Tibial nerve (tissue), 4 donors: ENCODE measurements around the gene GK2.

ENCODE experiments used
- EP300 ChIP-seq, 2 donors: sonication (generic); formaldehyde crosslinking; IDR thresholded peaks; one replicate each; pipeline ENCODE4 v1.6.1; 2017; ENCODE audit warnings: antibody characterized with exemption in 2 of 2, mild to moderate bottlenecking in 1 of 2
- POLR2A ChIP-seq, 2 donors: fragments of 450-650 bp; IDR thresholded peaks; one replicate each; pipeline ENCODE4 v1.6.1; 2017; ENCODE audit warnings: antibody characterized with exemption in 2 of 2, mild to moderate bottlenecking in 2 of 2, moderate library complexity in 2 of 2
- TF ChIP-seq, protein P1 (sequence below), 5 experiments: fragments of 200-600 bp in 3 of 5; fragments of 450-650 bp in 2 of 5; sonication (generic) in 3 of 5; IDR thresholded peaks; one replicate each; pipeline ENCODE4 v1.5.1; 2016 to 2019; ENCODE audit warnings: antibody characterized with exemption in 5 of 5, mild to moderate bottlenecking in 3 of 5, moderate library complexity in 2 of 5

DNA sequence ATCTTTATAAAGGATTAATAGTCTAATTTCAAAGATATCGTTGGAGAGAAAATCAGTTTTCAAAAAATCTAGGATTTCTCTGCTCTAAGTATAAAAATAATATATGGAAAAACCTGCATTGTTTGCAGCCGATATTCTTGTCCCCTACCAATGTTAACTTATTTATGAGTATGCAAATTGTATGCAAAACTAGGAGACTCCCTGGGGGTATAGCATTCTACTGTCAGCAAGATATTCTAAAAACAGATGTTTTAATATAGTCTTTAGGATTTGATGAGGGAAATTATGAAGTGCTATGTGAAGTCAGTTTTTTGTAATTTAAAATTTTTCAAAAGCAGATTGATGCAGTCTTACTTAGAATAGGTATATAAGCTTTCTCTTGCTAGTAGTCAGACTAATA is 40.9 kb downstream of the GK2 start:
- TF ChIP-seq POLR2A (IDR thresholded peaks at IDR 0.05) (no peak), EP300 (IDR thresholded peaks at IDR 0.05) (no peak)
- TF ChIP-seq, protein P1, sequence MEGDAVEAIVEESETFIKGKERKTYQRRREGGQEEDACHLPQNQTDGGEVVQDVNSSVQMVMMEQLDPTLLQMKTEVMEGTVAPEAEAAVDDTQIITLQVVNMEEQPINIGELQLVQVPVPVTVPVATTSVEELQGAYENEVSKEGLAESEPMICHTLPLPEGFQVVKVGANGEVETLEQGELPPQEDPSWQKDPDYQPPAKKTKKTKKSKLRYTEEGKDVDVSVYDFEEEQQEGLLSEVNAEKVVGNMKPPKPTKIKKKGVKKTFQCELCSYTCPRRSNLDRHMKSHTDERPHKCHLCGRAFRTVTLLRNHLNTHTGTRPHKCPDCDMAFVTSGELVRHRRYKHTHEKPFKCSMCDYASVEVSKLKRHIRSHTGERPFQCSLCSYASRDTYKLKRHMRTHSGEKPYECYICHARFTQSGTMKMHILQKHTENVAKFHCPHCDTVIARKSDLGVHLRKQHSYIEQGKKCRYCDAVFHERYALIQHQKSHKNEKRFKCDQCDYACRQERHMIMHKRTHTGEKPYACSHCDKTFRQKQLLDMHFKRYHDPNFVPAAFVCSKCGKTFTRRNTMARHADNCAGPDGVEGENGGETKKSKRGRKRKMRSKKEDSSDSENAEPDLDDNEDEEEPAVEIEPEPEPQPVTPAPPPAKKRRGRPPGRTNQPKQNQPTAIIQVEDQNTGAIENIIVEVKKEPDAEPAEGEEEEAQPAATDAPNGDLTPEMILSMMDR (IDR thresholded peaks at IDR 0.05), result no peak
